GM18507 (cell line): ENCODE measurements around the gene RBM5.

Experiments used
- DNase-seq: peaks from one replicate; pipeline ENCODE4 v3.0.0; 2011; ENCODE audit warnings: low read depth; ENCODE audit not compliant: insufficient read length; ENCODE audit errors: extremely low spot score
- FAIRE-seq: peaks from 2 replicates; lab custom pipeline; 2011; peaks lifted over from hg19 to GRCh38; lab: Jason Lieb, UNC

Gene RBM5

GRCh38 chr3:50156549-50157493, 68.1 kb downstream of the RBM5 start:
- no peak for DNase-seq
- no peak for FAIRE-seq

DNA sequence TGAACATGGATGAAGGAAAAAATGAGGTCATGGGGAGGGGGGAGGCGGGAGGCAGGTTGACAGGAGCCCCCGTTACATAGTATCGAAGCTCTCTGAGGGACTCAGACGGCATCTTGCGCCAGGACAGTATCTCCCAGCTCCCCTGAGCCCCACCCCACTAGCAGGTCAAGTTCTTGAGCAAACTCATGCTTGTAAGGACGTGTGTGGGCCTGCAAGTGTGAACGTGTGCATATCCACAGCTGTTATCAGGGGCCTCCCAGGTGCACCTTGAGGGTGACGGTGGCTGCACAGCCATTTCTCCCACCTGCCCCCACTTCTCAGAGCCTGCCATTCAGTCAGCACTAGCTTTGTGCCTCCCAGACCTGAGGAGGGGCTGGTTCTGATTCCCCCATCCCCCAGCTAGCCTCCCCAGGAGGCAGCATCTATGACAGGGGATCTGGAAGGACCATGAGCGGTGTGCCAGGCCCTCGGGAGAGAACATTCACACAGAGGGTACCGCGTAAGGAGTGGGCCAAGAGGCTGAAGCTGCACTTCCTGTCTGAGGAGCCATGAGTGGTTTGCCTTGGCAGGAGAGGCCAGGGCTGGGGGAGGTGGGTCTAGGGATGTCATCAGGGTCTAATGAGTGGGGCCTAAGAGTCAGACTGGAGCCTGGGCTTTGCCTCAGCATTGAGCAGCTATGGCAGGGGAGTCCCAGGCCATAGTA, 69.3 kb downstream of the RBM5 start:
- FAIRE-seq (no peak), DNase-seq (no peak)

GRCh38 chr3:50158530-50159146, 69.9 kb downstream of the RBM5 start:
- FAIRE-seq: no peak
- DNase-seq: no peak

GRCh38 chr3:50160561-50160983, 71.9 kb downstream of the RBM5 start:
- FAIRE-seq (no peak), DNase-seq (no peak)

DNA sequence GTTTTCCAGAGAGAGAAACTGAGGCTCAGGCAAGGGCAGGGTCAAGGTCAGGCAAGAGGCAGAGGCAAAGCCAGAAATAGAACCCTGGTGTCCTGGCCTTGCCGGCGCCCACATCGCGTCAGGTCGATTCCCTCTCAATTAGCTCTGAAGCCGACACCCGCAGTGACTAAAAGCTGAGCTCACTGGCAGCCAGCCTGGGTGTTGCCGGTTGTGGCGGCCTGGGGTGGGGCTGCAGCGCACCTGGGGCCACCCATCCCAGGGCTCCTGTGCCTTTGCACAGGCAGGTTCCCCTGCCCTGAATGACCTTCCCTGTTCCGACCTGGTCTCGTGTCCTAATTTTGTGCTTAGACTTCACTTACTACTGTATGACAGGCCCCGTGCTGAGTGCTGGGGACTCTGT, 72.6 kb downstream of the RBM5 start:
- FAIRE-seq: no peak

GRCh38 chr3:50162034-50162883, 73.5 kb downstream of the RBM5 start:
- DNase-seq (no peak), FAIRE-seq (no peak)

More for the DNA sequence above, 72.6 kb downstream of the RBM5 start:
- no peak for DNase-seq

DNA sequence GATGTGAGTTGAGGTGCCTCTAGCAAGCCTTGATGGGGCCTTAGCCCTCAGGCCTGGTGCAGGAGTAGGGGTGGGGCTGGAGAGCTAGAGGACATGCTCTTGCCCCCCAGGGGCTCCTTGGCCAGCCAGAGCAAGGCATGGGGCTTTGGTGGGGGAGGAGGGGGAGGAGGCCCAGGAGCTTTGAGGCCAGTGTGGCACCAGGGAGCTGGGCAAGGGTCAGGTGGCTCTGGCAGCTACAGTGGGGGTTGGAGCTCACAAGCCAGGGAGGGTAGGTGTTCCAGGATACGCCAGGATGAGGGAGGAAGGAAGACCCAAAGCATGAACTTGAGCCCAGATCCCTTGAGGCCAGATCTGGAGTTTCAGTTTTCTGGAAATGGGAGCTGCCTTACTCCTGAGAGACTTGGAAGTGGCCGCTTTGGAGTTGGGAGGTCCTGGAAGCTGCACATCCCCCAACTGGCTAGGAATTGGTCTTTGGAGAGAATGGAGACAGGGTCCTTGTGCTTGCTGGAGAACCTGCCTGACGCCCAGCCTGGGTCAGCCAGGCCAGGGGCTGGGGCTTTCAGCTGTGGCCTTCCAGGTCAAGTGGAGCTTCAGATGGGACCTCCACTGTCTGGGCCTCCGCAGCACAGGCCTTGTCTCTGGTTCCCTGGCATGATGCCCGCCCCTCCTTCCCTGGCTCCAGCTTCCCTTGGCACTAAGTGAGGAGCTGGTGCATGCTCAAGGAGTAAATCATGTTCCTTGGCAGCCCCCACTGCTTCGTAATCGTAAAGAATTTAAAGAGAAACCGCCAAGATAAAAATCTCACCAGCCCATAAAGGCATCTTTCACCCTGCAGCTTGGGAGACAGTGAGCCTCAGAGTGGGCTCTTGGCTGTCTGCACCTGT, 75.1 kb downstream of the RBM5 start:
- no peak for FAIRE-seq
- no peak for DNase-seq

DNA sequence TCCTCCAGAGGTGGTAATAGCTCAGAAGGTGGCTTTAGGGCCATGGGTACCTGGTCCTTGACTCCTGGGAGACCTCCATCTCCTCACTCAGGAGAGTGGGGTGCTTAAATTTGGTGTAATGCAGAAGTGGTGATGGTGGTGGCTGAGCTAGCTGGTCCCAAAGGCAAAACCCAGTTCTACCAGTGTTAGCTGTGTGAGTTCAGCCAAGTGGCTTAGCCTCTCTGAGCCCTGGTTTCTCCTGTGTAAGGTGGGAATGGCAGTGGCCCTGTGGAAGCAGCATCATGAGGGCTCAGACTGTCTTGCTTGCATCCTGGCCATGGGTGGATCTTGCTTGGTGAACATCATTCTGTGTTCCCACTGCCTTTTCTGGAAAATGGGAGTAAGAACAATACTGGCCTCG, 75.8 kb downstream of the RBM5 start:
- FAIRE-seq (no peak), DNase-seq (no peak)

- FAIRE-seq (no peak), DNase-seq (no peak)
Measured at GRCh38 chr3:50164984-50165909, 76.5 kb downstream of the RBM5 start.

GRCh38 chr3:50165910-50166538, 77.3 kb downstream of the RBM5 start:
- no peak for FAIRE-seq
- DNase-seq: no peak

DNA sequence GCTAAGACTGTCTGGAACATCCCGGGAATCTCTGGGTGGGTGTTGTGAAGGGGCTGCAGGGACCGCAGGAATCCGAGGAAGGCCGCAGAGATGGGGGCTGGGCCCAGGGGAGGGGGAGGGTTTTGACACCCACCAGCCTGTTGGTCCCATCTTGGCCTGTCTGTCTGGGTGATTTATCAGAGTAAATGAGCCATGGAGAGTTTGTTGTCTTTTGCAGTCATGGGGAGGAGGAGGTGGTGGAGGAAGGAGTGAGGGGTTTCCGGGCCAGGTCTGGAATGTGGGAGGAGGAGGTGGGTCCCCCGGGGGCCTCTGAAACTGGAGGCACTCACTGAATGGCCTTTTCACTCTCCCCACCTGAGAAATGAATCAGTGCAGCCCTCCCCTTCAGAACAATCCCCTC, 77.9 kb downstream of the RBM5 start:
- FAIRE-seq (no peak), DNase-seq (no peak)

- no peak for DNase-seq
- FAIRE-seq: no peak
Measured at GRCh38 chr3:50167069-50167840, 78.5 kb downstream of the RBM5 start.

- no peak for FAIRE-seq
Measured at GRCh38 chr3:50167841-50168209, 79.1 kb downstream of the RBM5 start.

DNA sequence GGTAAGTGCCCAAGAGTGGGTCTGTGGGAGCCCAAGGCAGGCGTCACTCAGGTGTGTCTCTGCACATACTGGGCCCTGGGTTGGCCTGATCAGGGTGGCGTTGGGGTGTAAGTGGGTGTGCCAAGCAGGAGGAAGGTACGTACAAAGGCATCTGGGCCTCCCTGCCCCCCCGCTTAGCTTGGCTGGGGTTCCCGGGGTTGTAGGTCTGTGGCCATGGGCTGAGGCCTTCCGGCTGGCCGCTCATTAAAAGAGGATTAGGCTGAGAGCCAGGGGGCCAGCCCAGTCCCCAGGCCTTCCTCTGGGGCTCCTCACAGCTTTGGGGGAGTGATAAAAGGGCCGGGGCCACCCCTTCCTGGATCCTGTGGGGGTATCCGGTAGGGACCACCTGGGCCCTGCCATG, 79.7 kb downstream of the RBM5 start:
- FAIRE-seq (no peak), DNase-seq (no peak)

More at GRCh38 chr3:50167841-50168209, 79.1 kb downstream of the RBM5 start:
- no peak for DNase-seq
